DND-41 (cell line): Measurements from ENCODE around the gene NKX2-3.

ENCODE experiments used
- EZH2 ChIP-seq: IDR thresholded peaks from 3 replicates; pipeline ENCODE4 v1.6.1; 2012; ENCODE audit warnings: borderline replicate concordance, low read depth, mild to moderate bottlenecking, moderate library complexity, low read length, inconsistent platforms; ENCODE audit not compliant: severe bottlenecking
- TF ChIP-seq, protein P1 (sequence below): IDR thresholded peaks from 2 replicates; pipeline ENCODE4 v1.5.1; 2012; ENCODE audit warnings: borderline replicate concordance, low read length, moderate library complexity, mild to moderate bottlenecking; ENCODE audit not compliant: poor library complexity, severe bottlenecking; ENCODE audit errors: extremely low read depth

DNA sequence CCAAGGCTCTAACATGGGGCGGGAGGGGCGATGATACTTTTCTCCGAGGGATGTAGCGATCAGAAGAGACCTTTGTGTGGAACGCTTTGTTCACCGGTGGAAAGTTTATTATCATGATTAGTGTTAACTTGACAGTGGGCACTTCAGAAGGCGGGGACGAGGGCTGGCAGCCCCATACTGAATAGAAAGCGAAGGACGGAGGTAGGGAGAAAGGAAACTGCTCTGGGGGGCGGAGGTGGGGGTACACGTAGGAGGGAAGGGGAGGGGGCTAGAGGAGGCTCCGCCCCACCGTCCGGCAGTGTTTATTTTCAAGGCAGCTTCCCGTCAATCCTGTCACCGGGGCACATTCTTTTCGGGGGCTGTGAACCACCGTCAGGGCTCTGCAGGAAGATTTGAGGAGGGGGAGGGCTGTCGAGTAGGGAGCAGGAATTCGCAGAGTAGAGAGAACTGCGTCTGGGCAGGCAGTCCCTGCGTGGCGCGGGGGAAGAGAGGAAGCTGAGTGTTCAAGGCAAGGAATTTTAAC, 9.4 kb upstream of the NKX2-3 start:
- TF ChIP-seq, protein P1, sequence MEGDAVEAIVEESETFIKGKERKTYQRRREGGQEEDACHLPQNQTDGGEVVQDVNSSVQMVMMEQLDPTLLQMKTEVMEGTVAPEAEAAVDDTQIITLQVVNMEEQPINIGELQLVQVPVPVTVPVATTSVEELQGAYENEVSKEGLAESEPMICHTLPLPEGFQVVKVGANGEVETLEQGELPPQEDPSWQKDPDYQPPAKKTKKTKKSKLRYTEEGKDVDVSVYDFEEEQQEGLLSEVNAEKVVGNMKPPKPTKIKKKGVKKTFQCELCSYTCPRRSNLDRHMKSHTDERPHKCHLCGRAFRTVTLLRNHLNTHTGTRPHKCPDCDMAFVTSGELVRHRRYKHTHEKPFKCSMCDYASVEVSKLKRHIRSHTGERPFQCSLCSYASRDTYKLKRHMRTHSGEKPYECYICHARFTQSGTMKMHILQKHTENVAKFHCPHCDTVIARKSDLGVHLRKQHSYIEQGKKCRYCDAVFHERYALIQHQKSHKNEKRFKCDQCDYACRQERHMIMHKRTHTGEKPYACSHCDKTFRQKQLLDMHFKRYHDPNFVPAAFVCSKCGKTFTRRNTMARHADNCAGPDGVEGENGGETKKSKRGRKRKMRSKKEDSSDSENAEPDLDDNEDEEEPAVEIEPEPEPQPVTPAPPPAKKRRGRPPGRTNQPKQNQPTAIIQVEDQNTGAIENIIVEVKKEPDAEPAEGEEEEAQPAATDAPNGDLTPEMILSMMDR, result no peak
- TF ChIP-seq EZH2, result no peak
